B cell (primary cell): ENCODE measurements around the gene TRERF1. TPM values are rescaled to one million over a fixed set of nuclear protein-coding genes. Genes with fewer than 3 reads are reported as not detected.

Experiments used
- ATAC-seq: fragments of 200-7000 bp; cut with Tn5 transposase; one replicate; pipeline ENCODE4 v1.10.0; 2021; ENCODE audit warnings: low read depth, mild to moderate bottlenecking, moderate number of reproducible peaks, moderate library complexity
- CTCF ChIA-PET: fragments of 350-600 bp; sonication (Branson Sonifier 250); formaldehyde crosslinking; loops from one replicate; lab custom pipeline; 2021; ENCODE audit warnings: antibody characterized with exemption, inconsistent platforms; lab: Charles Lee
- POLR2A ChIA-PET: fragments of 350-600 bp; sonication (Branson Sonifier 250); formaldehyde crosslinking; loops from one replicate; lab custom pipeline; 2021; ENCODE audit warnings: antibody characterized with exemption; lab: Charles Lee
- DNase-seq: peaks from one replicate; pipeline ENCODE4 v3.0.0; 2013
- H2AFZ ChIP-seq: 2 replicates; pipeline ENCODE4 v1.6.1; 2012; ENCODE audit warnings: mild to moderate bottlenecking, low read depth, low read length; ENCODE audit not compliant: insufficient read depth, poor library complexity, severe bottlenecking
- H3K27ac ChIP-seq, 2 donors: 1 replicate in 1 of 2; 2 replicates in 1 of 2; pipeline ENCODE4 v1.5.1; 2012 to 2013; ENCODE audit warnings: low read length in 2 of 2, mild to moderate bottlenecking in 2 of 2, moderate library complexity in 1 of 2
- H3K27me3 ChIP-seq, 4 experiments: fragments of 200-600 bp in 1 of 4; sonication (generic) in 1 of 4; replicated peaks in 1 of 4; 1 replicate in 2 of 4; 2 replicates in 2 of 4; pipeline versions ENCODE4 v1.6.1 to v1.7.0; 2013 to 2016; ENCODE audit warnings: low read length in 3 of 4, mild to moderate bottlenecking in 2 of 4, mixed read lengths in 1 of 4, moderate library complexity in 1 of 4; ENCODE audit not compliant: insufficient read depth in 4 of 4, control insufficient read depth in 3 of 4; ENCODE audit errors: control extremely low read depth in 1 of 4
- H3K36me3 ChIP-seq, 2 experiments: replicated peaks in 1 of 2; 1 replicate in 1 of 2; 2 replicates in 1 of 2; pipeline versions ENCODE4 v1.6.1 to v1.7.1; 2013; ENCODE audit warnings: low read length in 1 of 2; ENCODE audit not compliant: insufficient read depth in 2 of 2, control insufficient read depth in 1 of 2; ENCODE audit errors: control extremely low read depth in 1 of 2, extremely low read depth in 1 of 2
- H3K4me1 ChIP-seq, 2 donors: fragments of 200-600 bp in 1 of 2; sonication (generic) in 1 of 2; 1 replicate in 1 of 2; 2 replicates in 1 of 2; pipeline versions ENCODE4 v1.5.1 to v1.6.1; 2013 to 2017; ENCODE audit warnings: low read length in 2 of 2; ENCODE audit not compliant: control insufficient read depth in 2 of 2, insufficient read depth in 2 of 2
- H3K4me2 ChIP-seq: replicated peaks from 2 replicates; pipeline ENCODE3; 2012; ENCODE audit warnings: mild to moderate bottlenecking, low read depth, low read length; ENCODE audit not compliant: poor library complexity, severe bottlenecking
- H3K4me3 ChIP-seq, 5 experiments: fragments of 200-600 bp in 1 of 5; sonication (generic) in 1 of 5; 1 replicate in 3 of 5; 2 replicates in 2 of 5; pipeline versions ENCODE4 v1.5.1 to v1.7.0; 2011 to 2016; ENCODE audit warnings: low read length in 4 of 5, mild to moderate bottlenecking in 4 of 5, low read depth in 2 of 5, control low read depth in 1 of 5, moderate library complexity in 1 of 5; ENCODE audit not compliant: insufficient read depth in 1 of 5; ENCODE audit errors: control extremely low read depth in 1 of 5, extremely low read depth in 1 of 5
- H3K79me2 ChIP-seq: fragments of 200-600 bp; sonication (generic); one replicate; pipeline ENCODE4 v1.6.0; 2016; ENCODE audit warnings: low read length; ENCODE audit not compliant: control insufficient read depth, insufficient read depth
- H3K9ac ChIP-seq: fragments of 200-600 bp; sonication (generic); 2 replicates; pipeline ENCODE4 v1.6.1; 2017; ENCODE audit warnings: mild to moderate bottlenecking, low read length, moderate library complexity
- H3K9me3 ChIP-seq, 3 donors: one replicate each; pipeline versions ENCODE4 v1.6.1 to v1.7.1; 2013; ENCODE audit warnings: low read length in 2 of 3; ENCODE audit not compliant: control insufficient read depth in 2 of 3, insufficient read depth in 1 of 3; ENCODE audit errors: control extremely low read depth in 1 of 3
- H4K20me1 ChIP-seq: 2 replicates; pipeline ENCODE4 v1.6.0; 2012; ENCODE audit warnings: mild to moderate bottlenecking, low read length; ENCODE audit not compliant: insufficient read depth, control insufficient read depth, poor library complexity, severe bottlenecking
- H3K27ac Mint-ChIP-seq: one replicate; pipeline ENCODE4 v1.8.0; 2021; ENCODE audit warnings: mixed read lengths
- H3K27me3 Mint-ChIP-seq: one replicate; pipeline ENCODE4 v1.8.0; 2021; ENCODE audit warnings: mixed read lengths
- H3K4me1 Mint-ChIP-seq: one replicate; pipeline ENCODE4 v1.8.0; 2021; ENCODE audit warnings: mixed read lengths
- H3K4me3 Mint-ChIP-seq: one replicate; pipeline ENCODE4 v1.8.0; 2021; ENCODE audit warnings: mixed read lengths
- H3K9me3 Mint-ChIP-seq: one replicate; pipeline ENCODE4 v1.8.0; 2022; ENCODE audit warnings: mixed read lengths; ENCODE audit not compliant: insufficient read depth
- CTCF ChIP-seq: fragments of 200-600 bp; IDR thresholded peaks from one replicate; pipeline ENCODE4 v1.8.0; 2022; ENCODE audit warnings: antibody characterized with exemption, mild to moderate bottlenecking
- EZH2 ChIP-seq: IDR thresholded peaks from 2 replicates; pipeline ENCODE4 v1.6.1; 2012; ENCODE audit warnings: borderline replicate concordance, low read depth, mild to moderate bottlenecking, moderate library complexity, low read length; ENCODE audit not compliant: insufficient read depth, poor library complexity, severe bottlenecking
- whole genome bisulfite sequencing: methylation state at CpG from one replicate; pipeline ENCODE4 v1.1.5; 2013; ENCODE audit warnings: missing lambda C conversion rate; ENCODE audit not compliant: insufficient coverage; 5-methylcytosine and 5-hydroxymethylcytosine counted together
- intact Hi-C: fragments of 100-400 bp; cut with micrococcal nuclease; formaldehyde crosslinking; loops from one replicate; pipeline ENCODE4 v1.10.0; 2022
- polyA plus RNA-seq: library from polyadenylated mRNA; depleted of rRNA; stranded (reverse); fragments of >200 nt; gene quantifications from 2 replicates; pipeline ENCODE4 v1.2.3, GENCODE V29; 2012
- total RNA-seq, 2 donors: library from RNA; stranded (reverse); fragments of 120-200 nt in 1 of 2; gene quantifications; 1 replicate in 1 of 2; 2 replicates in 1 of 2; pipeline versions ENCODE4 v1.2.3 to v1.2.4, GENCODE V29; 2013 to 2022

Gene TRERF1
- total and polyA plus RNA-seq, 2 donors (not counting 1 experiment from before 2014, with no cell fraction given) = 3.5 to 6.7 TPM

DNA sequence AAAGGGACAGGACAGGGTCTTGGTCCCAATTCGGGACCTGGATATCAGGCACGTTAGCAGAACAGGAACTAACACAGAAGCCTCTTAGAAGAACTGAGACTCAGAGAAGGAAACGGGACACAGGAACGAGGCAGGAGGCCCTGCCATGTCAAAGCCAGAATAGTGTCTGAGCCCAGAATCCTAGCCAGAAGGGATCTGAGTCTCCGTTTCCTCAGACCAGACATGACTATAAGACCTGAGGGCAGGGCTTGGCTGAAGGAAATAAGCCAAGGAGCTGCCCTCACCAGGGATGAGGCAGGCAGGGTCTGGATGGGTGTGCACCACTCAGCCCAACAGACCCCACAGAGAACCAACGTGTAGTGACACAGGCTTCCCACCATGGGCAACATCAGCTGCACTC, 40.3 kb downstream of the TRERF1 start:
- ATAC-seq (no peak), DNase-seq (no peak)
- Histone ChIP-seq H4K20me1 (no peaks in the 10 kb centered on the region), H3K4me2 (no peak overlapping the region), H3K27ac (no peak overlapping the region), H3K79me2 (no peaks in the 10 kb centered on the region), H3K36me3 (no peaks in the 10 kb centered on the region), H2AFZ (no peak overlapping the region), H3K4me3 (no peak overlapping the region), H3K27me3 (no peaks in the 10 kb centered on the region), H3K9me3 (no peaks in the 10 kb centered on the region), H3K9ac (no peak overlapping the region), H3K4me1 (peaks cover 0 to 4% of the 10 kb centered on the region in 2 donors)
- intact Hi-C loops = no loop called here
- Mint-ChIP-seq H3K4me3 (no peak overlapping the region), H3K4me1 (peaks cover 6% of the 10 kb centered on the region), H3K27me3 (no peaks in the 10 kb centered on the region), H3K9me3 (no peaks in the 10 kb centered on the region), H3K27ac (no peak overlapping the region)
- CTCF ChIA-PET = interaction anchor here (0.5 kb wide), 1 partner anchor 92 kb away, joined by 3 read pairs; no protein-coding TSS in a partner anchor
- WGBS = 72% methylated on average over 5 of the region's 6 CpGs
- POLR2A ChIA-PET = interaction anchor here (0.7 kb wide), 1 partner anchor 48 kb away, joined by 5 read pairs; no protein-coding TSS in a partner anchor
- TF ChIP-seq EZH2 (no peak), CTCF (no peak)

GRCh38 chr6:42410861-42411260, 40.9 kb downstream of the TRERF1 start:
- no peaks in the 10 kb centered on the region for H3K27me3 ChIP-seq
- Mint-ChIP-seq H3K27ac (no peak overlapping the region), H3K9me3 (no peaks in the 10 kb centered on the region), H3K27me3 (no peaks in the 10 kb centered on the region), H3K4me3 (no peak overlapping the region), H3K4me1 (peaks cover 6% of the 10 kb centered on the region)
- ChIA-PET CTCF (no interaction called here), POLR2A (no interaction called here)
- no peak overlapping the region for H3K27ac ChIP-seq
- no peak overlapping the region for H3K4me3 ChIP-seq
- H3K9ac ChIP-seq = no peak overlapping the region
- no CpG with 5 or more reads among the region's 1 CpG for WGBS
- H3K4me1 ChIP-seq = peaks cover 0 to 4% of the 10 kb centered on the region in 2 donors
- ATAC-seq (no peak), DNase-seq (no peak)
- H3K36me3 ChIP-seq = no peaks in the 10 kb centered on the region
- H3K9me3 ChIP-seq = no peaks in the 10 kb centered on the region
- TF ChIP-seq CTCF (no peak), EZH2 (no peak)
- intact Hi-C loops = no loop called here
- no peaks in the 10 kb centered on the region for H3K79me2 ChIP-seq
- H3K4me2 ChIP-seq = no peak overlapping the region
- H2AFZ ChIP-seq = no peak overlapping the region
- H4K20me1 ChIP-seq = no peaks in the 10 kb centered on the region
